NCI-H774 (cell line): ENCODE results near the gene SETDB1.
A peak's percentile ranks its signal among the peaks of the same experiment; 100 is the strongest.

Source experiments
- DNase-seq: peaks from one replicate; lab custom pipeline; 2025; lab: John Stamatoyannopoulos, UW

The SETDB1 gene

GRCh38 chr1:150976401-150976821 lies 50.2 kb downstream of the SETDB1 start:
- no peak for DNase-seq

- peak; percentile 21 for DNase-seq
Measured at GRCh38 chr1:150976879-150977694, 50.9 kb downstream of the SETDB1 start.

- DNase-seq, result peak; percentile 80
Measured at GRCh38 chr1:150979092-150980056, 53.2 kb downstream of the SETDB1 start.

GRCh38 chr1:150981177-150981804 lies 55.1 kb downstream of the SETDB1 start:
- DNase-seq, result peak; percentile 47

- no peak for DNase-seq
Measured at GRCh38 chr1:150981805-150982712, 55.9 kb downstream of the SETDB1 start, which contains the start of gene ANXA9. Gene ANXA9 (plus strand): TSS chr1:150982292. CDS start chr1:150983106, 814 bp downstream.

GRCh38 chr1:150985179-150985825 lies 59.1 kb downstream of the SETDB1 start:
- DNase-seq, result no peak

GRCh38 chr1:150987924-150988323 lies 61.8 kb downstream of the SETDB1 start:
- peak; percentile 3 for DNase-seq

GRCh38 chr1:150992626-150993025 lies 66.5 kb downstream of the SETDB1 start:
- no peak for DNase-seq

GRCh38 chr1:150994248-150994647 lies 68.1 kb downstream of the SETDB1 start:
- no peak for DNase-seq

GRCh38 chr1:150995460-150995859 lies 69.3 kb downstream of the SETDB1 start:
- no peak for DNase-seq

GRCh38 chr1:150995896-150996295 lies 69.7 kb downstream of the SETDB1 start:
- DNase-seq, result peak; percentile 3

GRCh38 chr1:150997126-150997872 lies 71.1 kb downstream of the SETDB1 start:
- no peak for DNase-seq

GRCh38 chr1:150997949-150998348 lies 71.8 kb downstream of the SETDB1 start:
- DNase-seq, result no peak

GRCh38 chr1:150999051-150999674 lies 73.0 kb downstream of the SETDB1 start:
- DNase-seq, result no peak

GRCh38 chr1:150999926-151000325 lies 73.8 kb downstream of the SETDB1 start:
- DNase-seq, result no peak

- DNase-seq, result no peak
Measured at GRCh38 chr1:151000408-151000807, 74.2 kb downstream of the SETDB1 start.

GRCh38 chr1:151001602-151002001 lies 75.4 kb downstream of the SETDB1 start:
- no peak for DNase-seq

GRCh38 chr1:151002051-151002450 lies 75.9 kb downstream of the SETDB1 start:
- DNase-seq, result no peak

GRCh38 chr1:151002611-151003010 lies 76.4 kb downstream of the SETDB1 start:
- DNase-seq, result no peak
